ENCODE results near the gene FZR1. TPM values are rescaled to one million over a fixed set of nuclear protein-coding genes. Genes with fewer than 3 reads are reported as not detected.

FZR1 gene
- total RNA-seq, 1 experiment from 2014 or later, result 87.4 TPM

GRCh38 chr19:3538965-3539755, 33.0 kb downstream of the FZR1 start, which contains the start of gene TEKTIP1:
TSS of gene TEKTIP1 (plus strand) at chr19:3539174. CDS start at chr19:3539178, 4 bp downstream.
- intact Hi-C loops (cut with micrococcal nuclease; ENCODE audit: unreplicated experiment), result no loop called here
- peaks cover 41% of the 10 kb centered on the region for H3K36me3 ChIP-seq (ENCODE audit: insufficient read depth, low read length, poor library complexity, severe bottlenecking)
- no peak within 1 kb of the TSS for H3K27ac ChIP-seq (ENCODE audit: low read depth, low read length, poor library complexity, severe bottlenecking)
- no peaks in the 10 kb centered on the region for H3K4me1 ChIP-seq (ENCODE audit: insufficient read depth, low read length, poor library complexity, severe bottlenecking)
- H3K9me3 ChIP-seq (ENCODE audit: low read depth, low read length, poor library complexity, severe bottlenecking), result no peaks in the 10 kb centered on the region
- H3K27me3 ChIP-seq (replicated peaks; ENCODE audit: insufficient read depth, low read depth, low read length, poor library complexity), result no peaks in the 10 kb centered on the region
- BruUV-seq (replicated peaks), result no TSS peak
- CTCF ChIA-PET, result no interaction called here
- POLR2A ChIA-PET (ENCODE audit: low non-redundant PET), result no interaction called here
- no peak for DNase-seq (ENCODE audit: low spot score)
- TF ChIP-seq EZH2 (IDR thresholded peaks at IDR 0.05; ENCODE audit: borderline replicate concordance, low read depth, low read length, poor library complexity, severe bottlenecking) (no peak), CTCF (conservative IDR thresholded peaks at IDR 0.05; ENCODE audit: low read depth, low read length) (no peak)
- H3K4me3 ChIP-seq (ENCODE audit: low read depth, low read length, poor library complexity, severe bottlenecking), result no peak within 1 kb of the TSS

- no peak for DNase-seq (ENCODE audit: low spot score)
- H3K4me1 ChIP-seq (ENCODE audit: insufficient read depth, low read length, poor library complexity, severe bottlenecking), result no peaks in the 10 kb centered on the region
- no peak overlapping the region for H3K27ac ChIP-seq (ENCODE audit: low read depth, low read length, poor library complexity, severe bottlenecking)
- H3K36me3 ChIP-seq (ENCODE audit: insufficient read depth, low read length, poor library complexity, severe bottlenecking), result peaks cover 40% of the 10 kb centered on the region
- no TSS peak for BruUV-seq (replicated peaks)
- no peaks in the 10 kb centered on the region for H3K27me3 ChIP-seq (replicated peaks; ENCODE audit: insufficient read depth, low read depth, low read length, poor library complexity)
- no peaks in the 10 kb centered on the region for H3K9me3 ChIP-seq (ENCODE audit: low read depth, low read length, poor library complexity, severe bottlenecking)
- no peak overlapping the region for H3K4me3 ChIP-seq (ENCODE audit: low read depth, low read length, poor library complexity, severe bottlenecking)
- POLR2A ChIA-PET (ENCODE audit: low non-redundant PET), result no interaction called here
- TF ChIP-seq CTCF (conservative IDR thresholded peaks at IDR 0.05; ENCODE audit: low read depth, low read length) (no peak), EZH2 (IDR thresholded peaks at IDR 0.05; ENCODE audit: borderline replicate concordance, low read depth, low read length, poor library complexity, severe bottlenecking) (no peak)
- CTCF ChIA-PET, result no interaction called here
- intact Hi-C loops (cut with micrococcal nuclease; ENCODE audit: unreplicated experiment), result loop anchor here (10.0 kb wide), 1 partner anchor 165 kb away; the partner anchor contains the start of genes PIP5K1C and TJP3
Observed at GRCh38 chr19:3539756-3540118, 33.6 kb downstream of the FZR1 start.

- DNase-seq (ENCODE audit: low spot score), result no peak
- BruUV-seq (replicated peaks), result no TSS peak
- H3K36me3 ChIP-seq (ENCODE audit: insufficient read depth, low read length, poor library complexity, severe bottlenecking), result peaks cover 26% of the 10 kb centered on the region
- H3K4me3 ChIP-seq (ENCODE audit: low read depth, low read length, poor library complexity, severe bottlenecking), result no peak overlapping the region
- H3K9me3 ChIP-seq (ENCODE audit: low read depth, low read length, poor library complexity, severe bottlenecking), result no peaks in the 10 kb centered on the region
- intact Hi-C loops (cut with micrococcal nuclease; ENCODE audit: unreplicated experiment), result loop anchor here (10.0 kb wide), 1 partner anchor 161 kb away; the partner anchor contains the start of genes PIP5K1C and TJP3
- ChIA-PET CTCF (no interaction called here), POLR2A (ENCODE audit: low non-redundant PET) (no interaction called here)
- H3K4me1 ChIP-seq (ENCODE audit: insufficient read depth, low read length, poor library complexity, severe bottlenecking), result no peaks in the 10 kb centered on the region
- TF ChIP-seq CTCF (conservative IDR thresholded peaks at IDR 0.05; ENCODE audit: low read depth, low read length), result no peak
- TF ChIP-seq EZH2 (IDR thresholded peaks at IDR 0.05; ENCODE audit: borderline replicate concordance, low read depth, low read length, poor library complexity, severe bottlenecking), result no peak
- H3K27ac ChIP-seq (ENCODE audit: low read depth, low read length, poor library complexity, severe bottlenecking), result no peak overlapping the region
- H3K27me3 ChIP-seq (replicated peaks; ENCODE audit: insufficient read depth, low read depth, low read length, poor library complexity), result no peaks in the 10 kb centered on the region
Observed at GRCh38 chr19:3543150-3544057, 37.3 kb downstream of the FZR1 start.

Data from A673 (cell line).